ENCODE data around the gene SYK.
"Not testable (repeated sequence)": the region's sequence is repeated elsewhere in the genome, so short reads cannot be mapped to it uniquely, and the experiment has no call there.

The SYK gene

GRCh38 chr9:90813523-90813922 lies 11.9 kb downstream of the SYK start:
- H3K27ac ChIP-seq (ENCODE audit: low read length), result no peak overlapping the region
- H3K4me3 ChIP-seq (ENCODE audit: low read length), result no peak overlapping the region
- no peaks in the 10 kb centered on the region for H3K9me3 ChIP-seq (ENCODE audit: control insufficient read depth, low read depth, low read length)
- no peak overlapping the region for H3K9ac ChIP-seq (ENCODE audit: low read length)
- H3K4me1 ChIP-seq (ENCODE audit: control insufficient read depth, low read depth, low read length), result peaks cover 9% of the 10 kb centered on the region
- no peaks in the 10 kb centered on the region for H3K36me3 ChIP-seq (ENCODE audit: control insufficient read depth, low read depth, low read length)
- no peaks in the 10 kb centered on the region for H3K27me3 ChIP-seq (ENCODE audit: control insufficient read depth, insufficient read depth, low read length)

- H3K36me3 ChIP-seq (ENCODE audit: control insufficient read depth, low read depth, low read length), result no peaks in the 10 kb centered on the region
- no peaks in the 10 kb centered on the region for H3K27me3 ChIP-seq (ENCODE audit: control insufficient read depth, insufficient read depth, low read length)
- H3K4me3 ChIP-seq (ENCODE audit: low read length), result no peak overlapping the region
- peaks cover 9% of the 10 kb centered on the region for H3K4me1 ChIP-seq (ENCODE audit: control insufficient read depth, low read depth, low read length)
- H3K27ac ChIP-seq (ENCODE audit: low read length), result no peak overlapping the region
- no peaks in the 10 kb centered on the region for H3K9me3 ChIP-seq (ENCODE audit: control insufficient read depth, low read depth, low read length)
- no peak overlapping the region for H3K9ac ChIP-seq (ENCODE audit: low read length)
Measured at GRCh38 chr9:90814355-90814754, 12.7 kb downstream of the SYK start.

GRCh38 chr9:90815183-90815943 lies 13.7 kb downstream of the SYK start:
- no peak overlapping the region for H3K9ac ChIP-seq (ENCODE audit: low read length)
- peaks cover 9% of the 10 kb centered on the region for H3K4me1 ChIP-seq (ENCODE audit: control insufficient read depth, low read depth, low read length)
- no peaks in the 10 kb centered on the region for H3K36me3 ChIP-seq (ENCODE audit: control insufficient read depth, low read depth, low read length)
- H3K4me3 ChIP-seq (ENCODE audit: low read length), result no peak overlapping the region
- no peaks in the 10 kb centered on the region for H3K27me3 ChIP-seq (ENCODE audit: control insufficient read depth, insufficient read depth, low read length)
- no peak overlapping the region for H3K27ac ChIP-seq (ENCODE audit: low read length)
- no peaks in the 10 kb centered on the region for H3K9me3 ChIP-seq (ENCODE audit: control insufficient read depth, low read depth, low read length)

- Histone ChIP-seq H3K9ac (ENCODE audit: low read length) (no peak overlapping the region), H3K27ac (ENCODE audit: low read length) (no peak overlapping the region), H3K4me1 (ENCODE audit: control insufficient read depth, low read depth, low read length) (peaks cover 9% of the 10 kb centered on the region), H3K9me3 (ENCODE audit: control insufficient read depth, low read depth, low read length) (no peaks in the 10 kb centered on the region), H3K36me3 (ENCODE audit: control insufficient read depth, low read depth, low read length) (no peaks in the 10 kb centered on the region), H3K4me3 (ENCODE audit: low read length) (no peak overlapping the region), H3K27me3 (ENCODE audit: control insufficient read depth, insufficient read depth, low read length) (no peaks in the 10 kb centered on the region)
Measured at GRCh38 chr9:90815944-90816357, 14.3 kb downstream of the SYK start.

DNA sequence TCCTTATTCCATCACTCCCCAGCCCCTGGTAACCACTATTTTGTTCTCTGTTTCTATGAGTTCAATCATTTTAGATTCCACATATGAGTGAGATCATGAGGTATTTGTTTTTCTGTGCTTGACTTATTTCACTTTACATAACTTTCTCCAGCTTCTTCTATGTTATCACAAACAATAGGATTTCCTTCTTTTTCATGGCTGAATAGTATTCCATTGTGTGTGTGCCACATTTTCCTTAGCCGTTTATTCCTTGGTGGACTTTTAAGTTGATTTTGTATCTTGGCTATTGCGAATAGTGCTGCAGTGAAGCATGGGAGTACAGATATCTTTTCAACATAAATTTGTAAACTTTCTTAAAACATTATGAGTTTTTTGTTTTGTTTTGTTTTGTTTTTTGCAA lies 15.1 kb downstream of the SYK start:
- Histone ChIP-seq H3K27me3 (ENCODE audit: control insufficient read depth, insufficient read depth, low read length) (no peaks in the 10 kb centered on the region), H3K36me3 (ENCODE audit: control insufficient read depth, low read depth, low read length) (no peaks in the 10 kb centered on the region), H3K4me1 (ENCODE audit: control insufficient read depth, low read depth, low read length) (peaks cover 9% of the 10 kb centered on the region), H3K9me3 (ENCODE audit: control insufficient read depth, low read depth, low read length) (no peaks in the 10 kb centered on the region), H3K9ac (ENCODE audit: low read length) (no peak overlapping the region), H3K27ac (ENCODE audit: low read length) (no peak overlapping the region), H3K4me3 (ENCODE audit: low read length) (no peak overlapping the region)

GRCh38 chr9:90818279-90818678 lies 16.7 kb downstream of the SYK start:
- no peaks in the 10 kb centered on the region for H3K27me3 ChIP-seq (ENCODE audit: control insufficient read depth, insufficient read depth, low read length)
- H3K27ac ChIP-seq (ENCODE audit: low read length), result no peak overlapping the region
- peaks cover 5% of the 10 kb centered on the region for H3K9me3 ChIP-seq (ENCODE audit: control insufficient read depth, low read depth, low read length)
- H3K36me3 ChIP-seq (ENCODE audit: control insufficient read depth, low read depth, low read length), result no peaks in the 10 kb centered on the region
- H3K4me1 ChIP-seq (ENCODE audit: control insufficient read depth, low read depth, low read length), result peaks cover 9% of the 10 kb centered on the region
- no peak overlapping the region for H3K4me3 ChIP-seq (ENCODE audit: low read length)
- H3K9ac ChIP-seq (ENCODE audit: low read length), result no peak overlapping the region

- H3K9ac ChIP-seq (ENCODE audit: low read length); H3K4me3 ChIP-seq (ENCODE audit: low read length); H3K36me3 ChIP-seq (ENCODE audit: control insufficient read depth, low read depth, low read length); H3K27ac ChIP-seq (ENCODE audit: low read length); H3K4me1 ChIP-seq (ENCODE audit: control insufficient read depth, low read depth, low read length); H3K27me3 ChIP-seq (ENCODE audit: control insufficient read depth, insufficient read depth, low read length): not testable (repeated sequence)
- H3K9me3 ChIP-seq (ENCODE audit: control insufficient read depth, low read depth, low read length), result peaks cover 14% of the 10 kb centered on the region
Measured at GRCh38 chr9:90820406-90820805, 18.8 kb downstream of the SYK start.

DNA sequence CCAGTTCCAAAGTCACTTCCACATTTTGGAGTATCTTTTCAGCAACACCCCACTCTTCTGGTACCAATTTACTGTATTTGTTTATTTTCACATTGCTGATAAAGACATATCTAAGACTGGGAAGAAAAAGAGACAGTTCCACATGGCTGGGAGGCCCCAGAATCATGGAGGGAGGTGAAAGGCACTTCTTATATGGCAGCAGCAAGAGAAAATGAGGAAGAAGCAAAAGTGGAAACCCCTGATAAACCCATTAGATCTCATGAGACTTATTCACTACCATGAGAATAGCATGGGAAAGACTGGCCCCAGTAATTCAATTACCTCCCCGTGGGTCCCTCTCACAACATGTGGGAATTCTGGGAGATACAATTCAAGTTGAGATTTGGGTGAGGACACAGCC lies 19.6 kb downstream of the SYK start:
- H3K4me1 ChIP-seq (ENCODE audit: control insufficient read depth, low read depth, low read length); H3K36me3 ChIP-seq (ENCODE audit: control insufficient read depth, low read depth, low read length); H3K27me3 ChIP-seq (ENCODE audit: control insufficient read depth, insufficient read depth, low read length); H3K27ac ChIP-seq (ENCODE audit: low read length); H3K9ac ChIP-seq (ENCODE audit: low read length); H3K4me3 ChIP-seq (ENCODE audit: low read length): not testable (repeated sequence)
- peaks cover 14% of the 10 kb centered on the region for H3K9me3 ChIP-seq (ENCODE audit: control insufficient read depth, low read depth, low read length)

GRCh38 chr9:90821697-90822096 lies 20.1 kb downstream of the SYK start:
- H3K36me3 ChIP-seq (ENCODE audit: control insufficient read depth, low read depth, low read length), result no peaks in the 10 kb centered on the region

GRCh38 chr9:90822866-90823265 lies 21.2 kb downstream of the SYK start:
- Histone ChIP-seq H3K9me3 (ENCODE audit: control insufficient read depth, low read depth, low read length) (peaks cover 14% of the 10 kb centered on the region), H3K27me3 (ENCODE audit: control insufficient read depth, insufficient read depth, low read length) (no peaks in the 10 kb centered on the region), H3K4me3 (ENCODE audit: low read length) (no peak overlapping the region), H3K27ac (ENCODE audit: low read length) (no peak overlapping the region), H3K4me1 (ENCODE audit: control insufficient read depth, low read depth, low read length) (no peaks in the 10 kb centered on the region), H3K36me3 (ENCODE audit: control insufficient read depth, low read depth, low read length) (no peaks in the 10 kb centered on the region), H3K9ac (ENCODE audit: low read length) (no peak overlapping the region)

More at GRCh38 chr9:90821697-90822096, 20.1 kb downstream of the SYK start:
- Histone ChIP-seq H3K27me3 (ENCODE audit: control insufficient read depth, insufficient read depth, low read length) (no peaks in the 10 kb centered on the region), H3K4me3 (ENCODE audit: low read length) (no peak overlapping the region), H3K4me1 (ENCODE audit: control insufficient read depth, low read depth, low read length) (no peaks in the 10 kb centered on the region), H3K9ac (ENCODE audit: low read length) (no peak overlapping the region), H3K9me3 (ENCODE audit: control insufficient read depth, low read depth, low read length) (peaks cover 14% of the 10 kb centered on the region), H3K27ac (ENCODE audit: low read length) (no peak overlapping the region)

DNA sequence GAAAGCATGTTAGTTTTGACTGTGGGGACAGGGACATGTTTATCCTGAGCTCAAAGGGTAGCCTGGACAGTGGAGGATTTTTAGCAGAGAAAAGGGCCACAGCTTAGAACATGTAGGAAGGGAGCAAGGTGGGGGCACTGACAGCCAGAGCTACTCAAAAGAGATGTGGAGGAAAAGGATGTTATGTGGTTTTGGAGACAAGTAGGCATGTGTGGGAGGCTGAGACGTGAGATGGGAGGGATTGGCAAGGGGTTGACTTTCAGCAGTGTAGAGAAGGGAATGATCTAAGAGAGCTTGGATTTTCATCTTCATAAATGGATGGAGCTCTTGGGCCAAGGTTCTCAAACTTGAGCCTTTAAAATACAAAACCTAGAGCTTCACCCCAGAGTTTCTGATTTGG lies 24.0 kb downstream of the SYK start:
- H3K4me3 ChIP-seq (ENCODE audit: low read length), result no peak overlapping the region
- no peaks in the 10 kb centered on the region for H3K27me3 ChIP-seq (ENCODE audit: control insufficient read depth, insufficient read depth, low read length)
- H3K36me3 ChIP-seq (ENCODE audit: control insufficient read depth, low read depth, low read length), result no peaks in the 10 kb centered on the region
- no peak overlapping the region for H3K27ac ChIP-seq (ENCODE audit: low read length)
- H3K9me3 ChIP-seq (ENCODE audit: control insufficient read depth, low read depth, low read length), result peaks cover 14% of the 10 kb centered on the region
- no peaks in the 10 kb centered on the region for H3K4me1 ChIP-seq (ENCODE audit: control insufficient read depth, low read depth, low read length)
- H3K9ac ChIP-seq (ENCODE audit: low read length), result no peak overlapping the region

GRCh38 chr9:90826326-90827020 lies 24.9 kb downstream of the SYK start:
- Histone ChIP-seq H3K27ac (ENCODE audit: low read length) (no peak overlapping the region), H3K4me3 (ENCODE audit: low read length) (no peak overlapping the region), H3K4me1 (ENCODE audit: control insufficient read depth, low read depth, low read length) (no peaks in the 10 kb centered on the region), H3K9me3 (ENCODE audit: control insufficient read depth, low read depth, low read length) (peaks cover 14% of the 10 kb centered on the region), H3K36me3 (ENCODE audit: control insufficient read depth, low read depth, low read length) (no peaks in the 10 kb centered on the region), H3K9ac (ENCODE audit: low read length) (no peak overlapping the region), H3K27me3 (ENCODE audit: control insufficient read depth, insufficient read depth, low read length) (no peaks in the 10 kb centered on the region)

All from iPS-18a (cell line).